MM.1S (cell line): ENCODE data around the gene TMEM131.

Source experiments
- EZH2 ChIP-seq: fragments of 300-600 bp; sonication (generic); optimal IDR thresholded peaks from 2 replicates; pipeline ENCODE3; 2017; ENCODE audit warnings: low read depth, mild to moderate bottlenecking, antibody characterized with exemption, low read length, mixed read lengths
- EZH2phosphoT487 ChIP-seq: fragments of 300-600 bp; sonication (generic); IDR thresholded peaks from 2 replicates; pipeline ENCODE4 v1.6.1; 2018; ENCODE audit warnings: antibody characterized with exemption, low read length
- TF ChIP-seq, protein P1 (sequence below): fragments of 300-600 bp; sonication (generic); IDR thresholded peaks from 2 replicates; pipeline ENCODE4 v1.5.1; 2016; ENCODE audit warnings: antibody characterized with exemption, low read length, mixed read lengths

- TF ChIP-seq, protein P1, sequence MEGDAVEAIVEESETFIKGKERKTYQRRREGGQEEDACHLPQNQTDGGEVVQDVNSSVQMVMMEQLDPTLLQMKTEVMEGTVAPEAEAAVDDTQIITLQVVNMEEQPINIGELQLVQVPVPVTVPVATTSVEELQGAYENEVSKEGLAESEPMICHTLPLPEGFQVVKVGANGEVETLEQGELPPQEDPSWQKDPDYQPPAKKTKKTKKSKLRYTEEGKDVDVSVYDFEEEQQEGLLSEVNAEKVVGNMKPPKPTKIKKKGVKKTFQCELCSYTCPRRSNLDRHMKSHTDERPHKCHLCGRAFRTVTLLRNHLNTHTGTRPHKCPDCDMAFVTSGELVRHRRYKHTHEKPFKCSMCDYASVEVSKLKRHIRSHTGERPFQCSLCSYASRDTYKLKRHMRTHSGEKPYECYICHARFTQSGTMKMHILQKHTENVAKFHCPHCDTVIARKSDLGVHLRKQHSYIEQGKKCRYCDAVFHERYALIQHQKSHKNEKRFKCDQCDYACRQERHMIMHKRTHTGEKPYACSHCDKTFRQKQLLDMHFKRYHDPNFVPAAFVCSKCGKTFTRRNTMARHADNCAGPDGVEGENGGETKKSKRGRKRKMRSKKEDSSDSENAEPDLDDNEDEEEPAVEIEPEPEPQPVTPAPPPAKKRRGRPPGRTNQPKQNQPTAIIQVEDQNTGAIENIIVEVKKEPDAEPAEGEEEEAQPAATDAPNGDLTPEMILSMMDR = no peak
- TF ChIP-seq EZH2 = no peak
- no peak for TF ChIP-seq EZH2phosphoT487
Measured at GRCh38 chr2:97743913-97744312, 251.8 kb downstream of the TMEM131 start.
